GM21717 (cell line): ENCODE measurements around the gene MRPL34.

Source experiments
- ATAC-seq: cut with Tn5 transposase; IDR thresholded peaks from one replicate; pipeline ENCODE4 v1.9.1; 2021; ENCODE audit warnings: mild to moderate bottlenecking, moderate library complexity; ENCODE audit not compliant: unreplicated experiment

The MRPL34 gene

GRCh38 chr19:17327654-17328516 is 22.2 kb downstream of the MRPL34 start:
- no peak for ATAC-seq

- ATAC-seq = no peak
Observed at GRCh38 chr19:17328517-17329365, 23.1 kb downstream of the MRPL34 start.

GRCh38 chr19:17329366-17330261 is 23.9 kb downstream of the MRPL34 start:
- no peak for ATAC-seq

GRCh38 chr19:17330262-17331044 is 24.8 kb downstream of the MRPL34 start:
- ATAC-seq = no peak

DNA sequence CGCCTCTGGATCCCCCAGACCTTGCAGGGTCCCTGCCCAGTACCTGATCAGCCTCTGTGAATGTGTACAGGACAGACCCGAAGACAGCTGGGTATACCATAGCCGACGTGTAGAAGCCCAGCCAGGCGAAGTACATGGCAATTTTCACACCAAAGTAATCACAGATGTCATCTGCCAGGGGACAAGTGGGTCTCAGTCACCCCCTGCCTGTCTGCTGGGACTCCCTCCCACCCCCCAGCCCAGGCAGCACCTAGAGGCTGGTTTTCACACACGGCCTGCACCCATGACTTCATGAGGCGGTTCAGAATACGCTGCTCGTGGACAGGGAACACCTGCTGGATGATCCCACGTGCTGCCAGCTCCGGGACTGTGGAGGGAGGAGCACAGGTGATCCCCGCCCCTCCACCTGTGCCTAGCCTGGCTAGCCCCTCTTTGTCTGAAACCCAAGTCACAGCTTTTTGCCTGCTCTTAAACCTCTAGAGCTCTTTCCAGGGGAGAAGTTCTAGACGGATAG is 25.4 kb downstream of the MRPL34 start:
- ATAC-seq = no peak

GRCh38 chr19:17332360-17332676 is 26.6 kb downstream of the MRPL34 start:
- no peak for ATAC-seq

DNA sequence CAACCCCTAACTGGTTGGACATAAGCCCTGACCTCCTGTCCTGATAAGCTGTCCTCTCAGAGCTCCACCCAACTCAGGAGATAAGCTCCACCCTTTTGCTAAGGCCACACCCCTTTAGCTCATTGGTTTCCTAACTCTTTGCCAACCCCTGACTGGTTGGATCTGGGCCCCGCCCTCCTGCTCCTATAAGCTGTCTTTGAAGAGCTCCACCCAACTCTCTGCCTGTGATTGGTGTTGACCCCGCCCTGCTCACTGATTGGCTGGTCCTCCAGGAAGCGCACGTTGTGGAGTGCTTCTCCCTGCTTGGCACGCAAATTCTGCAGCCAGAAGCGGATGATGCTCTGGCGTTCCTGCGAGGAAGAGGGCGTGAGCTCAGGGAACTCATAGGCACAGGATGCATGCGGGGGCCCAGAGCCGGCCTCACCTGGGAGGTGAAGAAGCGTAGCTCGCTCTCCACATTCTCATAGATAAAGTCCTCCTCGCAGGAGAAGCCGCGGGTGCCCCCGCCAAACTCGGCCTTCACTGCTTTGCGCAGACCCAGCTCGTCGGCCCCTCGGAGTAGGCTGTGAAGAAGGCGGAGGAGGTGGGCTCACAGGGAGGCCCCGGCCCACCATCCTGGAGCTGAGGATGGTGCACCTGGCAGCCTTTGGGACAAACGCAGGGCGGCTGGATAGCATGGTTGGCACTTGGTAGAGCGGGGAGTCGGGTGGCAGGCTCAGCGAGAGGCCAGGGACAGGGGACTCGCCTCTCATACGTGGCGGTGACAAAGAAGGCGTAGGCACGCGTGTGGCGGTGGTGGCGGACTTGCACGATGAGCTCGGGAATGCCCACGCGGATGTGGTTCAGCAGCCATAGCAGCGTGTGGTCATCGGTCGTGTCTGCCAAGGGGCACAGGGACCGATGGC is 27.3 kb downstream of the MRPL34 start:
- no peak for ATAC-seq

DNA sequence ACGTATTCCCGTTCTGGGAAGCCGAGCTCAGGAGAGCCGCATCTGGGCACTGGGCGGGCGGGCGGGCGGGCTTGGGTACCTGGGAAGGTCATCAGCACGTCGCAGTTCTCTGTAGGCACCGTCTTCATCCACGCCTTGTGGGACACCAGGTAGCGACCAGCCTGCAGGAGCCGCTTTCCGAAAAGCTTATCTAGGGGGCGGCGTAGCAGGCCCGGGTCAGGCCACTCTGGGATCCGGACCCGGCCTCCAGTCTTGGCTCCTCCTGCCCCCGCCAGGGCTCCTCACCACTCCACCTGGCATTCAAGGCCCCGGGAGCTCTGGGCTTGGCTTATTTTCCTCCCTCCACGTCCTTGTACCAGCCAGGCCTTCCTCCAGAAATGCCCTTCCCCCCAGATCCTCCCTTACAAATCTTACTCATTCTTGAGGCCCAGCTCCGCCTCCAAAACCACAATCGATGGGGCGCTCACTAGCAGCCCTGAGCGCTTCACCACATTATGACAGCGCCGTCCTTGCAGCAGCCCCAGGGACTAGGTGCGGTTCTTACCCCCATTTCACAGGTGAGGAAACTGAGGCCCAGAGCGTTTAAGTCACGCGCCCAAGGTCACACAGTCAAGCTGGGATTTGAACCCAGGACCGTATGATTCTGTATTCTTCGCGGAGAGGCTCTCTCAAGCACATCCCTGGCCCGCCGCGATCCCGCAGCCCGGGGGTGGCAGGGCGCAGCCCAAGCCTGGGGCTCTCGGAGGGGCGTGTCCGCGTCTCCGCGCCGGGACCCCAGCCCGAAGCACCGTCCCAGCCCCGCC is 28.1 kb downstream of the MRPL34 start:
- ATAC-seq = no peak

DNA sequence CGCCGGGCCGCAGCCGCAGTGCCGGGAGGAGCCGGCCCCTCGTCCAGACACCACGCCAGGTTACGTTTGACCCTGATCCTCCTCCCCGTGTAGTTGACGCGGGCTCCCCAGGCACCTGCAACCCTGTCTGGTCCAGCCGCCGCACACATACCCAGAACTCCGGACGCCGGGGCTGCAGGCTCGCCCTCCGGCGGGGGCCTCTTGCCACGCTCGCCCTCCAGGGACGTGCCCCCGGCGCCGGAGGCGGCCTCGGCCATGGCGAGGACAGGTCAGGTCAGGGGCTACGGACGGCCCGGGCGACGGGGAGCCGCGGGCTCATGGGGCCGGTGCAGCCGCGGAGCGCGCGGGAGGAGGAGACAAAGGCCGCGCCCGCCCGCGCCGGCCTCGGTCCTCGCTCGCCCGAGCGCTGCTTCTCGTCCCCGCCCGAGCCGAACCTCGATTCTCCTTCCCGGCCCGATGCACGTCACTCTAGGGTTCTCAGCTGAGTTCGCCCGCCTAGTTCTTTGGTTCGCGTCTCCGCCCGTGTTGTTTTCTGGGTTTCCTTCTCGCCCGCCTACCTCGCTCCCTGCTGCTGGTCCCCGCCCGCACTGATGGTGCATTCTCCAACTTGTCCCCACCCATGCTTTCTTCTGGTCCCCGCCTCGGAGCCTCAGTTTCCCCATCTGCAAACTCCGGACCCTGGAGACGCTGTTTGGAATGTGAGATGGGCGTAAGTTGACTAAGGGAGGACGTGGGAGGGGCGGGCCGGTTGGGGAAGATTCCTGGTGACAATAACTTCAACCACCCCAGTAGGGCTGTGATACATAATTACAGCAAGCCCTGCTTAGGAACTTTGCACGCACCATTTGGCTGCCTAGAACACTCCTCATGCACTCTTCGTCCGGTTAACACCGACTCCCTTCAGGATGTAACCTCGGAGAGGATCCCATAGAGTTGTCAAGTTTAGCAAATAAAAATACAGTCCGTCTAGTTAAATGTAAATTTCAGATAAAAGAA is 29.0 kb downstream of the MRPL34 start, which contains the start of gene ANO8:
Gene ANO8 (minus strand): TSS at position 442 of the 996 bp plus-strand sequence. CDS start 185 bp downstream, at position 257.
- no peak for ATAC-seq

- ATAC-seq = no peak
Observed at GRCh38 chr19:17335575-17335974, 29.9 kb downstream of the MRPL34 start.

DNA sequence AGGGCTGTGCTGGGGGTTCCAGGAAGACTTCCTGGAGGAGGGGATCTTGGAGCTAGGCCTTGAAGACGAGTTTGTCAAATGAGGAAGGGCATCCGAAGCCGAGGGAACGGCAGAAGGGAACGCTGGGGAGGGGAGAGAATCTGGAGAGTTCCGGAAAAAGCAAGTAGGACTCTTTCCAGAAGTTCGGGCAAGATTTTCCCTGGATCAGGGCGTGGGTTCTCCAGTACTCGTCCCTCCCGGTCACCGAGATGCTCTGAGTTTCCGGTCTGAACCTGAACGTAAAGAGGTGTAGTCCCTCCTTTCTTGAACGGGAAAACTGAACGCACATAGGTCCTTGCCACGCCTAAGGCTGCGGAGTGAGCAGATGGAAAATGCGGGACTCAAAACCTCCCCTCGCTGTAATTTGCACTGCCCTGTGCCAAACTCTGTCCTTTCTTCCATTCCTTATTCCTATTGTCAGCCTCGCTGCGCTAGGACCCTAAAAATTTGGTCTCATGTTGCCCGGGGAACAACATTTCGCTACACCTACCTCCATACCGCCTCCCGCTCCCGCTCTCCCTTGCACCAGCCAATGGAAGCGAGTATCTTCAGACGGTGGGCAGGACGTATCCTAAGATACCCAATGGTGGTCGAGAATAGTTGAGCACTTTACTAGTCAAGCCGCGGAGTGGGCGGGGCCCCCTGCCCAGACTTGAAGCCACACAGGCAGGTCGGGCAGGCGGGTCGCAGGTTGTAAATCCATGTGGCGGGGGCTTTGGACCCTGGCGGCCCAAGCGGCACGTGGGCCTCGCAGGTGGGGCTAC is 31.4 kb downstream of the MRPL34 start, which contains the start of gene GTPBP3:
Gene GTPBP3 (plus strand): TSS at position 682 of the 803 bp plus-strand sequence. CDS start 59 bp downstream, at position 741.
- peak; percentile 58 for ATAC-seq

- no peak for ATAC-seq
Observed at GRCh38 chr19:17337675-17338432, 32.2 kb downstream of the MRPL34 start.

GRCh38 chr19:17338433-17339078 is 32.9 kb downstream of the MRPL34 start:
- ATAC-seq = no peak

- ATAC-seq = no peak
Observed at GRCh38 chr19:17339088-17339741, 33.5 kb downstream of the MRPL34 start.
